ENCODE data around the gene ATF6.
A peak's percentile ranks its signal among the peaks of the same experiment; 100 is the strongest.

Gene ATF6

DNA sequence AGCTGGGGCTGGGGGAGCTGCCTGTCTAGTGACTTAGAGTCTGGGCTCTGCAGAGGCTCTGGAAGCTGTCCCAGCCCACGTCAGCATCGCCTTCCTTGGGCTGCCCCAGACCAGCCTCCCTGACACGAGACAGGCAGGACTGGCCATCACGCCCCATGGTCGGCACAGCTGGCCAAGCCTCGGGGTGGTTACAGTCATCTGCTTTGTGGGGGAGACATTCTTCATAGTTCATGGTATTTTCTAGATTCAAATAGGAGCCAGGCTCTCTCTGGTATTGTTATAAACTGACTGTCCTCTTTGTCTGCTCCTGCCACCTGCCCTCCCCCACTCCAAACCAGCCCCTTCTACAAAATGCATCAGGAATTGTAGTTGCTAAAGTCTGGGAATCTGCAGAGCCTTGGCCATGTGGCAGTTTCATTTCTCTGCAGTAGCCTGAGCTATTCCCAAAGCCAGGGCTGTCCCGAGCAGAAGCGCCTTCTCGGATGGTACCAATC, 228.1 kb downstream of the ATF6 start:
- Histone ChIP-seq H3K4me1 (ENCODE audit: control insufficient read depth, insufficient read depth, low read length) (peaks cover 3% of the 10 kb centered on the region), H3K4me2 (ENCODE audit: low read length) (peak overlapping the region; percentile 15), H3K4me3 (ENCODE audit: low read length) (no peak overlapping the region), H3K27me3 (ENCODE audit: control insufficient read depth, insufficient read depth, low read length) (peaks cover 19% of the 10 kb centered on the region), H3K9me3 (replicated peaks; ENCODE audit: low read length) (no peaks in the 10 kb centered on the region), H3K9ac (ENCODE audit: low read depth, low read length) (no peak overlapping the region), H3K36me3 (ENCODE audit: insufficient read depth, low read length) (peaks cover 5% of the 10 kb centered on the region)

DNA sequence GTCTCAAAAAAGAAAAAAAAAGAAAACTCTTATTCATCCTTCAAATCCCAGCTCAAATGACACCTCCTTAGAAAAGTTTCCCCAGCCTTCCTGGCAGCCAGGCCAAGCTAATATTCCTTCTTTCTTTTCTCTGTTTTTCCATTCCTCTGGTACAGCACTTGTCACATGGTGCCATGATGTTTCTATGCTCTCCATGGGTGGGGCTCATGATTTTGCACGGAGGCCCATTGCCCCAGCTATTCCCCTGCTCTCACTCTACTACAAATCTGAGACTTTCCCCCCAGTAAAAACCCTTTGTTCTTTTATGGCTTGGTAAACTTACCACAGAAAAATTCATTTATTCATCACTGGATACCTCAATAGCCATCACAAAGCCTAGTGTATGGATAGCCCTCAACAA, 231.0 kb downstream of the ATF6 start:
- Histone ChIP-seq H3K4me3 (ENCODE audit: low read length) (no peak overlapping the region), H3K9ac (ENCODE audit: low read depth, low read length) (no peak overlapping the region), H3K27me3 (ENCODE audit: control insufficient read depth, insufficient read depth, low read length) (peaks cover 29% of the 10 kb centered on the region), H3K9me3 (replicated peaks; ENCODE audit: low read length) (no peaks in the 10 kb centered on the region), H3K36me3 (ENCODE audit: insufficient read depth, low read length) (peaks cover 5% of the 10 kb centered on the region), H3K4me1 (ENCODE audit: control insufficient read depth, insufficient read depth, low read length) (peaks cover 2% of the 10 kb centered on the region), H3K4me2 (ENCODE audit: low read length) (no peak overlapping the region)

DNA sequence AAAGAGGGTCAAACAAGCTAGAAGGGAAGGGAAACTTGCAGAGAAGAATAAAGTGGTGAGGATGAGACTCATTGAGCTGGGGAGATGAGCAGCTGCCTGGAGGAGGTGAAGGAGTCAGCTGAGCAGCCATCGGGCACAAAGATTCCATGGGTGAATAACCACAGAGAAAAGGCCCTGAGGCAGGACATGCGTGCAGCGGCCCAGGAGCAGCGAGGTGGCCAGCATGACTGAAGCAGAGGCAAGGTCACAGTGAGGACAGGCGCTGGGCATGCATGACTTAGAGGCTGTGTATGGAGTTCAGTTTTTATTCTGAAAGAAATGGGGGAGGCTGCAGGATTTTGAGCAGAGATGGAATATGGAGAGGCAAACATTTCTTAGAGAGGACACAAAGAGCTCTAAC, 232.7 kb downstream of the ATF6 start:
- Histone ChIP-seq H3K4me1 (ENCODE audit: control insufficient read depth, insufficient read depth, low read length) (peaks cover 17% of the 10 kb centered on the region), H3K9me3 (replicated peaks; ENCODE audit: low read length) (no peaks in the 10 kb centered on the region), H3K9ac (ENCODE audit: low read depth, low read length) (no peak overlapping the region), H3K27me3 (ENCODE audit: control insufficient read depth, insufficient read depth, low read length) (peaks cover 29% of the 10 kb centered on the region), H3K4me2 (ENCODE audit: low read length) (no peak overlapping the region), H3K36me3 (ENCODE audit: insufficient read depth, low read length) (peaks cover 5% of the 10 kb centered on the region), H3K4me3 (ENCODE audit: low read length) (no peak overlapping the region)

GRCh38 chr1:161999301-162000052, 233.4 kb downstream of the ATF6 start:
- Histone ChIP-seq H3K9me3 (replicated peaks; ENCODE audit: low read length) (no peaks in the 10 kb centered on the region), H3K4me3 (ENCODE audit: low read length) (no peak overlapping the region), H3K4me2 (ENCODE audit: low read length) (no peak overlapping the region), H3K4me1 (ENCODE audit: control insufficient read depth, insufficient read depth, low read length) (peaks cover 20% of the 10 kb centered on the region), H3K36me3 (ENCODE audit: insufficient read depth, low read length) (peaks cover 5% of the 10 kb centered on the region), H3K9ac (ENCODE audit: low read depth, low read length) (no peak overlapping the region), H3K27me3 (ENCODE audit: control insufficient read depth, insufficient read depth, low read length) (peaks cover 24% of the 10 kb centered on the region)

- Histone ChIP-seq H3K27me3 (ENCODE audit: control insufficient read depth, insufficient read depth, low read length) (peaks cover 22% of the 10 kb centered on the region), H3K4me3 (ENCODE audit: low read length) (no peak overlapping the region)
Measured at GRCh38 chr1:162000053-162000420, 233.9 kb downstream of the ATF6 start.

GRCh38 chr1:162003061-162003829, 237.1 kb downstream of the ATF6 start:
- peak overlapping the region; percentile 48 for H3K4me3 ChIP-seq (ENCODE audit: low read length)

More at GRCh38 chr1:162000053-162000420, 233.9 kb downstream of the ATF6 start:
- Histone ChIP-seq H3K9me3 (replicated peaks; ENCODE audit: low read length) (no peaks in the 10 kb centered on the region), H3K9ac (ENCODE audit: low read depth, low read length) (no peak overlapping the region), H3K4me2 (ENCODE audit: low read length) (no peak overlapping the region), H3K36me3 (ENCODE audit: insufficient read depth, low read length) (peaks cover 5% of the 10 kb centered on the region), H3K4me1 (ENCODE audit: control insufficient read depth, insufficient read depth, low read length) (peaks cover 26% of the 10 kb centered on the region)

DNA sequence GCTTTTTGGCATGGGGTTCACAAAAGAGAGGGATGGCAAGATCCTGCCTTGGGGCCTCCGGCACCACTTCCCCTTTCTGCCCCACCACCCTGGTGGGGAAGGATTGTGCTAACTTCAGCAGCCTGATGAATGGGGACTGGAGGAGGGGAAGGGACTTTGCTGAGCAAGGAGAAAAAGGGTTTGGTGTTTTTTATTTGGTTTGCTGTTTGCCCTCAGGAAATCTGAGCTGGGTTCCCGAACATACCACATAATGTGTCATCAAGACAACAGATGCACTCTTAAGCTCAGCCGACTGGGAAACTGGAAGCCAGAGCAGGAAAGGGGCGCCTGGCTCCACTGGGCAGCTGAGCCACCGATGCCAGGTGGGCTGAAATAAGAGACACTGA, 237.7 kb downstream of the ATF6 start:
- Histone ChIP-seq H3K4me1 (ENCODE audit: control insufficient read depth, insufficient read depth, low read length) (peaks cover 31% of the 10 kb centered on the region), H3K36me3 (ENCODE audit: insufficient read depth, low read length) (no peaks in the 10 kb centered on the region), H3K4me3 (ENCODE audit: low read length) (peak overlapping the region; percentile 48), H3K27me3 (ENCODE audit: control insufficient read depth, insufficient read depth, low read length) (peaks cover 29% of the 10 kb centered on the region), H3K9ac (ENCODE audit: low read depth, low read length) (peak overlapping the region; percentile 65), H3K9me3 (replicated peaks; ENCODE audit: low read length) (no peaks in the 10 kb centered on the region), H3K4me2 (ENCODE audit: low read length) (peak overlapping the region; percentile 77)

More at GRCh38 chr1:162003061-162003829, 237.1 kb downstream of the ATF6 start:
- Histone ChIP-seq H3K4me1 (ENCODE audit: control insufficient read depth, insufficient read depth, low read length) (peaks cover 30% of the 10 kb centered on the region), H3K9me3 (replicated peaks; ENCODE audit: low read length) (no peaks in the 10 kb centered on the region), H3K9ac (ENCODE audit: low read depth, low read length) (peak overlapping the region; percentile 65), H3K27me3 (ENCODE audit: control insufficient read depth, insufficient read depth, low read length) (peaks cover 35% of the 10 kb centered on the region), H3K4me2 (ENCODE audit: low read length) (peak overlapping the region; percentile 77), H3K36me3 (ENCODE audit: insufficient read depth, low read length) (no peaks in the 10 kb centered on the region)

DNA sequence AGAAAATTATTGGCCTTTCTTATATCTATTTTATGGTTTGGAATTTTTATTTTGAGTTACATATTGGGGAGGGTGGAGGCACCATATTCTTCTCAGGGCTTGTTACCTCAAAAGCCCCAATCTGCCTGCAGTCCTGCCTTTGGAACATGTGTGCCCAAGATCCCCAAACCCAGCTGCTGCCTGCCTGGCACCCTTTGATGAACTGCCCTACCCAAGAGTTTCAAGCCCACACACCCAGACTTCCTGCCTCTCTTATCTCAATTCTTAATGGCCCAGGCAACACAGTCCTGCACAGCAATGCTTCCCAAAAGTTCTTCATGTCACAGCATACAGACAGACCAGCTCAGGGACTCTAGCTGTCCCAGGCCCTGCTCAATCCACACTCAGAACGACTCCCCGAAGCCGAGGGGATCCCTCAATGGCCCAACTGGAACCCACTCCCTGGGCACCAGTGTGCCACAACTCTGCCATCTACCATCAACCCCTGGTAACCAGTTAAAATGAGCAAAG, 238.4 kb downstream of the ATF6 start:
- peaks cover 27% of the 10 kb centered on the region for H3K27me3 ChIP-seq (ENCODE audit: control insufficient read depth, insufficient read depth, low read length)
- H3K9me3 ChIP-seq (replicated peaks; ENCODE audit: low read length): no peaks in the 10 kb centered on the region
- H3K4me1 ChIP-seq (ENCODE audit: control insufficient read depth, insufficient read depth, low read length): peaks cover 37% of the 10 kb centered on the region
- H3K36me3 ChIP-seq (ENCODE audit: insufficient read depth, low read length): no peaks in the 10 kb centered on the region
- H3K9ac ChIP-seq (ENCODE audit: low read depth, low read length): no peak overlapping the region
- no peak overlapping the region for H3K4me2 ChIP-seq (ENCODE audit: low read length)
- H3K4me3 ChIP-seq (ENCODE audit: low read length): no peak overlapping the region

DNA sequence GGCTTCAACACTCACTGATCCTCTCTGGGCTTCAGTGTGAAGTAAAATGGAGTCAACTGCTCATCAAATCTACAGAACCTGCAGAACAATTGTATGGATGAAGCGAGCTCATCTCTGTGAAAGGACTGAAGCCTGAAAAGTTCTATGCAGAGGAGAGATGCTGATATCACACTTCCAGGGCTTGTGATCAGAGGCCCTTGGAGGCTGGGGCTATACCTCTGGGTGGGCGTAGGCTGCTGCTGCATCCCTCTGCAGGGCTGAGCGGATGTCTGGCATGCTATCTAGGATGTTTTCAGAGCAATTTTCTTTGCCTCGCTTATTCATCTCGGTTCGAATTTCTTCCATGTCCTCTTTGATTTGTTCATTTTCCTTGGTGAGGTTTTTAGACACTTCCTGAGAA, 240.0 kb downstream of the ATF6 start:
- no peak overlapping the region for H3K4me3 ChIP-seq (ENCODE audit: low read length)
- H3K4me1 ChIP-seq (ENCODE audit: control insufficient read depth, insufficient read depth, low read length): peaks cover 45% of the 10 kb centered on the region
- H3K4me2 ChIP-seq (ENCODE audit: low read length): no peak overlapping the region
- no peaks in the 10 kb centered on the region for H3K9me3 ChIP-seq (replicated peaks; ENCODE audit: low read length)
- H3K27me3 ChIP-seq (ENCODE audit: control insufficient read depth, insufficient read depth, low read length): peaks cover 29% of the 10 kb centered on the region
- no peaks in the 10 kb centered on the region for H3K36me3 ChIP-seq (ENCODE audit: insufficient read depth, low read length)
- no peak overlapping the region for H3K9ac ChIP-seq (ENCODE audit: low read depth, low read length)

DNA sequence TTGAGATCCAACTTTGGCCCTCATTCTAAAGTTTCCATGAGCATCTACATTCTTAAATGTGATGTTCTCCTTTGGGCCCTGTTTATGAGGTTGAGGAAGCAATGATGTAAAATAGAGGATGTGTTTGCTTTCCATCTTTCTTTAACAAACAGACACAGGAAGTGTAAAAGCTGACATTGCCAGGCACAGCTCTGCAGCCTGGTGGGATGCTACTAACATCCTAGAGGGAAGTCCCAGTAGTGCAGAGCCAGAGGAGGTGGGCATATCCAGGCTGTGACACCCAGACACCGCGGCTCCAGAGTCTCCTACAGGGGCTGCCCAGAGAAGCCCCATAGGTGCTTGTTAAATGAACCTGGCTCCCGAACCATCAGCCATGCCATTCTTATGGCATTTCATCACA, 241.3 kb downstream of the ATF6 start:
- H3K9ac ChIP-seq (ENCODE audit: low read depth, low read length): no peak overlapping the region
- H3K4me2 ChIP-seq (ENCODE audit: low read length): no peak overlapping the region
- no peaks in the 10 kb centered on the region for H3K9me3 ChIP-seq (replicated peaks; ENCODE audit: low read length)
- H3K4me1 ChIP-seq (ENCODE audit: control insufficient read depth, insufficient read depth, low read length): peaks cover 46% of the 10 kb centered on the region
- H3K4me3 ChIP-seq (ENCODE audit: low read length): no peak overlapping the region
- H3K36me3 ChIP-seq (ENCODE audit: insufficient read depth, low read length): no peaks in the 10 kb centered on the region
- H3K27me3 ChIP-seq (ENCODE audit: control insufficient read depth, insufficient read depth, low read length): peaks cover 21% of the 10 kb centered on the region

- Histone ChIP-seq H3K27me3 (ENCODE audit: control insufficient read depth, insufficient read depth, low read length) (peaks cover 21% of the 10 kb centered on the region), H3K4me2 (ENCODE audit: low read length) (no peak overlapping the region), H3K4me3 (ENCODE audit: low read length) (no peak overlapping the region), H3K4me1 (ENCODE audit: control insufficient read depth, insufficient read depth, low read length) (peaks cover 33% of the 10 kb centered on the region), H3K9ac (ENCODE audit: low read depth, low read length) (no peak overlapping the region), H3K9me3 (replicated peaks; ENCODE audit: low read length) (peaks cover 3% of the 10 kb centered on the region), H3K36me3 (ENCODE audit: insufficient read depth, low read length) (no peaks in the 10 kb centered on the region)
Measured at GRCh38 chr1:162008799-162009198, 242.7 kb downstream of the ATF6 start.

Data from skeletal muscle satellite cell (primary cell).